Pancreas (tissue), 10 donors: ENCODE data around the gene CACNA1G. TPM values are rescaled to one million over a fixed set of nuclear protein-coding genes. Genes with fewer than 3 reads are reported as not detected.

Experiments used
- ATAC-seq, 4 donors: fragments of 200-7000 bp; cut with Tn5 transposase; one replicate each; pipeline versions ENCODE4 v1.8.0 to v1.9.1; 2020; ENCODE audit warnings: mild to moderate bottlenecking in 4 of 4, moderate library complexity in 4 of 4
- DNase-seq, 6 donors: peaks; one replicate each; pipeline ENCODE4 v3.0.0-alpha.2; 2020
- FAIRE-seq: peaks from 2 replicates; lab custom pipeline; 2012; peaks lifted over from hg19 to GRCh38; lab: Jason Lieb, UNC
- H3K27ac ChIP-seq, 4 donors: fragments of 200-600 bp; sonication (generic); 1 replicate in 3 of 4; 2 replicates in 1 of 4; pipeline versions ENCODE4 v1.5.0 to v1.8.0; 2020
- H3K27me3 ChIP-seq, 4 donors: fragments of 200-600 bp; one replicate each; pipeline ENCODE4 v1.8.0; 2021
- H3K36me3 ChIP-seq, 3 donors: fragments of 200-600 bp; sonication (generic) in 1 of 3; one replicate each; pipeline versions ENCODE4 v1.5.0 to v1.8.0; 2020 to 2021
- H3K4me1 ChIP-seq, 3 donors: fragments of 200-600 bp; one replicate each; pipeline ENCODE4 v1.8.0; 2021
- H3K4me3 ChIP-seq, 4 donors: fragments of 200-600 bp; sonication (generic) in 2 of 4; one replicate each; pipeline versions ENCODE4 v1.5.0 to v1.8.0; 2020 to 2021
- H3K9me3 ChIP-seq, 4 donors: fragments of 200-600 bp; one replicate each; pipeline ENCODE4 v1.8.0; 2021
- WGBS, 2 donors: extraction: QIAGEN DNeasy Blood & Tissue Kit; methylation state at CpG; one replicate each; pipeline ENCODE4 v1.1.7; 2013; 5-methylcytosine and 5-hydroxymethylcytosine counted together
- intact Hi-C, 3 donors: fragments of 100-400 bp; cut with DNase I; formaldehyde crosslinking; loops; one replicate each; pipeline versions ENCODE4 v1.11.1 to v1.14.2; 2022
- polyA plus RNA-seq, 2 donors: library from polyadenylated mRNA; stranded (reverse); fragments of 200-250 nt; gene quantifications; one replicate each; pipeline ENCODE4 v1.2.3, GENCODE V29; 2013
- total RNA-seq, 6 donors: library from RNA; stranded (reverse); fragmentation: NEBNext Ultra II Directional in 4 of 6; extraction: Animal tissue kit (Norgen Biotek cat#: 25700) in 4 of 6; gene quantifications; one replicate each; pipeline versions ENCODE4 v1.2.1 to v1.2.4, GENCODE V29; 2021 to 2023
- TF ChIP-seq, protein P1 (sequence below), 4 donors: fragments of 200-600 bp; sonication (generic) in 3 of 4; IDR thresholded peaks; one replicate each; pipeline versions ENCODE4 v1.5.0 to v1.8.0; 2021; ENCODE audit warnings: antibody characterized with exemption in 4 of 4
- donor health status: healthy with polysubstance abuse.
- donor health status: DM: no; HTN: no; CAD: no; lungs with moderate emphysema.
- donor health status: DM: no; HTN: no; CAD: no.
- donor health status: control.
- donor health status: control.
- donor health status: Bipolar disorder and iron deficiency.
- donor health status: DM: yes; HTN: yes; CAD: no.
- donor health status: DM: no; HTN: no; CAD: no.
- donor health status: DM: no; HTN: no; CAD: no.
- donor health status: DM: yes; HTN: yes; CAD: no.

CACNA1G gene
- total and polyA plus RNA-seq, 8 donors: 0.02 to 0.37 (median 0.09) TPM; not detected in 1

GRCh38 chr17:50618941-50619340 lies 58.4 kb downstream of the CACNA1G start:
- Histone ChIP-seq H3K27me3 (no peaks in the 10 kb centered on the region), H3K4me1 (no peaks in the 10 kb centered on the region), H3K4me3 (no peak overlapping the region), H3K36me3 (no peaks in the 10 kb centered on the region), H3K9me3 (no peaks in the 10 kb centered on the region), H3K27ac (no peak overlapping the region)
- ATAC-seq: peak in 2 of 4 donors; percentile 25 to 26
- 85 to 92% methylated on average over 9 to 11 of the region's 11 CpGs for WGBS, 2 donors
- no peak for DNase-seq
- TF ChIP-seq, protein P1, sequence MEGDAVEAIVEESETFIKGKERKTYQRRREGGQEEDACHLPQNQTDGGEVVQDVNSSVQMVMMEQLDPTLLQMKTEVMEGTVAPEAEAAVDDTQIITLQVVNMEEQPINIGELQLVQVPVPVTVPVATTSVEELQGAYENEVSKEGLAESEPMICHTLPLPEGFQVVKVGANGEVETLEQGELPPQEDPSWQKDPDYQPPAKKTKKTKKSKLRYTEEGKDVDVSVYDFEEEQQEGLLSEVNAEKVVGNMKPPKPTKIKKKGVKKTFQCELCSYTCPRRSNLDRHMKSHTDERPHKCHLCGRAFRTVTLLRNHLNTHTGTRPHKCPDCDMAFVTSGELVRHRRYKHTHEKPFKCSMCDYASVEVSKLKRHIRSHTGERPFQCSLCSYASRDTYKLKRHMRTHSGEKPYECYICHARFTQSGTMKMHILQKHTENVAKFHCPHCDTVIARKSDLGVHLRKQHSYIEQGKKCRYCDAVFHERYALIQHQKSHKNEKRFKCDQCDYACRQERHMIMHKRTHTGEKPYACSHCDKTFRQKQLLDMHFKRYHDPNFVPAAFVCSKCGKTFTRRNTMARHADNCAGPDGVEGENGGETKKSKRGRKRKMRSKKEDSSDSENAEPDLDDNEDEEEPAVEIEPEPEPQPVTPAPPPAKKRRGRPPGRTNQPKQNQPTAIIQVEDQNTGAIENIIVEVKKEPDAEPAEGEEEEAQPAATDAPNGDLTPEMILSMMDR (IDR thresholded peaks at IDR 0.05): no peak
- intact Hi-C loops: no loop called here
- no peak for FAIRE-seq

- Histone ChIP-seq H3K36me3 (no peaks in the 10 kb centered on the region), H3K27ac (no peak overlapping the region), H3K4me1 (no peaks in the 10 kb centered on the region), H3K27me3 (no peaks in the 10 kb centered on the region), H3K4me3 (no peak overlapping the region), H3K9me3 (no peaks in the 10 kb centered on the region)
- FAIRE-seq: no peak
- no peak for DNase-seq
- no peak for ATAC-seq
- intact Hi-C loops: no loop called here
- WGBS, 2 donors: 79 to 81% methylated on average over 7 of the region's 7 CpGs
- TF ChIP-seq, protein P1 (IDR thresholded peaks at IDR 0.05): no peak
Observed at GRCh38 chr17:50619489-50619888, 59.0 kb downstream of the CACNA1G start.

DNA sequence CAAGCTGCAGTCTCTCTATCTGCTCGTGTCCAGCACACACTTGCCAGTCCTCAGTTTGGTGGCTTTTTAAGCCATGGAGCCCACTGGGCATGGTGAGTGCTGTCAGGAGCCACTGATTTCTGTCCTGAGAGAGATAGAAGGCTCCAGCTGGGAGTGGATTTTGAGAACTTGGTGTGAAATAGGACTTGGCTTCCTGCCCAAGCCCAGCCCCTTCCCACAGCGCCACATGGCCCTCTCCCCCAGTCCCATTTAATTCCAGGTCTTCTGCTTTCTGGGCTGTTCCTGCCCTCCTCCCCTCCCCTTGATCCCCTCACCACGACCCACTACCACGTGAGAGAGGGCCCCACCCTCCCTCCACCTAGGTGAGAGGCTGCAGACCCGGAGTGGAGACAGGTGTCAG lies 59.7 kb downstream of the CACNA1G start:
- no peak overlapping the region for H3K27ac ChIP-seq
- intact Hi-C loops: loop anchor here in 2 of 3 donors (5.0 to 10.0 kb wide), 4 partner anchors 73 to 265 kb away; partner anchors contain the start of gene SPATA20 (in 1 of the 2)
- H3K4me1 ChIP-seq: no peaks in the 10 kb centered on the region
- 61 to 70% methylated on average over 5 of the region's 5 CpGs for WGBS, 2 donors
- FAIRE-seq (no peak), ATAC-seq (no peak), DNase-seq (no peak)
- no peaks in the 10 kb centered on the region for H3K9me3 ChIP-seq
- no peaks in the 10 kb centered on the region for H3K27me3 ChIP-seq
- no peaks in the 10 kb centered on the region for H3K36me3 ChIP-seq
- TF ChIP-seq, protein P1 (IDR thresholded peaks at IDR 0.05): no peak
- no peak overlapping the region for H3K4me3 ChIP-seq

GRCh38 chr17:50620858-50621257 lies 60.3 kb downstream of the CACNA1G start:
- no peaks in the 10 kb centered on the region for H3K4me1 ChIP-seq
- TF ChIP-seq, protein P1 (IDR thresholded peaks at IDR 0.05): no peak
- no peak overlapping the region for H3K27ac ChIP-seq
- no peak for ATAC-seq
- no peaks in the 10 kb centered on the region for H3K27me3 ChIP-seq
- no peak for FAIRE-seq
- intact Hi-C loops: loop anchor here in 2 of 3 donors (5.0 to 10.0 kb wide), 4 partner anchors 74 to 266 kb away; partner anchors contain the start of gene SPATA20 (in 1 of the 2)
- H3K9me3 ChIP-seq: no peaks in the 10 kb centered on the region
- 71 to 78% methylated on average over 17 of the region's 17 CpGs for WGBS, 2 donors
- DNase-seq: no peak
- no peaks in the 10 kb centered on the region for H3K36me3 ChIP-seq
- H3K4me3 ChIP-seq: no peak overlapping the region

- Histone ChIP-seq H3K4me1 (no peaks in the 10 kb centered on the region), H3K36me3 (no peaks in the 10 kb centered on the region), H3K9me3 (no peaks in the 10 kb centered on the region), H3K27ac (no peak overlapping the region), H3K4me3 (no peak overlapping the region), H3K27me3 (no peaks in the 10 kb centered on the region)
- intact Hi-C loops: loop anchor here in 2 of 3 donors (5.0 to 10.0 kb wide), 4 partner anchors 74 to 267 kb away; partner anchors contain the start of gene SPATA20 (in 1 of the 2)
- WGBS, 2 donors: 65 to 69% methylated on average over 16 of the region's 16 CpGs
- FAIRE-seq (no peak), DNase-seq (no peak), ATAC-seq (no peak)
- TF ChIP-seq, protein P1 (IDR thresholded peaks at IDR 0.05): no peak
Observed at GRCh38 chr17:50621574-50622031, 61.1 kb downstream of the CACNA1G start.
